SK-N-MC (cell line): ENCODE results near the gene RPL10.

Experiments
- EZH2 ChIP-seq: fragments of 200-600 bp; sonication (generic); IDR thresholded peaks from one replicate; pipeline ENCODE4 v1.6.1; 2017; ENCODE audit warnings: antibody characterized with exemption
- POLR2AphosphoS5 ChIP-seq: IDR thresholded peaks from 2 replicates; pipeline ENCODE4 v1.6.1; 2012; ENCODE audit warnings: mild to moderate bottlenecking, low read depth, low read length, borderline replicate concordance

DNA sequence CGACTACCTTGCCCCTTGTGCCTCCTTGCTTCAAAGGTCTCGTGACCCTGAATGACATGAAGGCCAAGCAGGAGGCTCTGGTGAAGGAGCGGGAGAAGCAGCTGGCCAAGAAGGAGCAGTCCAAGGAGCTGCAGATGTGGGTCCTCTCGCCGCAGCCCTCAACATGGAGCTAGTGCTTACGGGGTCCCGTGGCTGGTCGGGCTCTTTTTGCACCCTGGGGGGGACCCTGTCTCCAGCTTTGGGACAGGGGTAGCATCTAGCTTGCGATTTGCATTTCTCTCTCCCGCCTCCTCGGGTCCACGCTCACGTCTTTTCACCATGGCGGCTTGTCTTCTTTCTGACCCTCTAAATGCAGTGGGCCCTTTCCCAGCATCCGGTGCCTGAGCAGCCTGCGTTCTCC lies 47.6 kb downstream of the RPL10 start:
- no peak for TF ChIP-seq POLR2AphosphoS5
- TF ChIP-seq EZH2, result no peak
